ENCODE measurements around the gene CDC73. TPM values are rescaled to one million over a fixed set of nuclear protein-coding genes. Genes with fewer than 3 reads are reported as not detected.

CDC73 gene
- total and polyA plus RNA-seq, 2 of the 13 experiments (the other 11 are each of a cell fraction or from before 2014, with no cell fraction given) = 20.2 to 26.3 TPM

- peak; percentile 67 for TF ChIP-seq ZGPAT (CRISPR knock-in tag; IDR thresholded peaks at IDR 0.05)
- peak; percentile 71; the same call in 1 of the 2 replicates for TF ChIP-seq ZNF891 (CRISPR knock-in tag; IDR thresholded peaks at IDR 0.05)
- TF ChIP-seq HNRNPH1 (optimal IDR thresholded peaks at IDR 0.05; ENCODE audit: low read depth, low read length) = no peak
- TF ChIP-seq GABPA (IDR thresholded peaks at IDR 0.05; ENCODE audit: low read depth, low read length) = peak; percentile 15; the same call in 1 of the 2 replicates
- TF ChIP-seq GABPA (CRISPR knock-in tag; IDR thresholded peaks at IDR 0.05; ENCODE audit: low read depth) = no peak
- no peak for TF ChIP-seq ZNF337 (CRISPR knock-in tag; IDR thresholded peaks at IDR 0.05; ENCODE audit: borderline replicate concordance, low read depth)
- TF ChIP-seq MXI1 (IDR thresholded peaks at IDR 0.05; ENCODE audit: borderline replicate concordance, low read depth, low read length) = peak; percentile 79; the same call in 1 of the 3 replicates
- peak; percentile 94; the same call in 1 of the 2 replicates for TF ChIP-seq GLI4 (CRISPR knock-in tag; IDR thresholded peaks at IDR 0.05; ENCODE audit: borderline replicate concordance)
- TF ChIP-seq ZNF343 (CRISPR knock-in tag; IDR thresholded peaks at IDR 0.05) = peak; percentile 64; the same call in 1 of the 2 replicates
- no peak for TF ChIP-seq FIP1L1 (IDR thresholded peaks at IDR 0.05; ENCODE audit: borderline replicate concordance, insufficient read depth, low read depth, low read length)
- no peak for TF ChIP-seq SAFB2 (CRISPR knock-in tag; IDR thresholded peaks at IDR 0.05; ENCODE audit: borderline replicate concordance, low read depth)
- peak; percentile 61; the same call in 1 of the 2 replicates for TF ChIP-seq HES4 (CRISPR knock-in tag; IDR thresholded peaks at IDR 0.05; ENCODE audit: borderline replicate concordance)
- no peak for TF ChIP-seq SCMH1 (CRISPR knock-in tag; IDR thresholded peaks at IDR 0.05; ENCODE audit: borderline replicate concordance)
- TF ChIP-seq IRF2 (CRISPR knock-in tag; IDR thresholded peaks at IDR 0.05) = peak; percentile 58
- TF ChIP-seq ZNF207 (IDR thresholded peaks at IDR 0.05; ENCODE audit: borderline replicate concordance) = no peak
- 0 out of 2 replicates have a peak, but pooled peaks have one; percentile 48 for TF ChIP-seq MAZ (IDR thresholded peaks at IDR 0.05; ENCODE audit: borderline replicate concordance, low read depth, low read length)
- peak; percentile 65; the same call in 1 of the 2 replicates for TF ChIP-seq MAZ (CRISPR knock-in tag; IDR thresholded peaks at IDR 0.05; ENCODE audit: low read depth)
- no peak for TF ChIP-seq RCOR2 (CRISPR knock-in tag; IDR thresholded peaks at IDR 0.05)
- TF ChIP-seq TEAD2 (CRISPR knock-in tag; IDR thresholded peaks at IDR 0.05) = no peak
- TF ChIP-seq ZSCAN22 (CRISPR knock-in tag; IDR thresholded peaks at IDR 0.05) = no peak
- peak; percentile 65; the same call in 1 of the 2 replicates for TF ChIP-seq ZNF788 (CRISPR knock-in tag; IDR thresholded peaks at IDR 0.05; ENCODE audit: borderline replicate concordance)
- TF ChIP-seq REXO4 (CRISPR knock-in tag; IDR thresholded peaks at IDR 0.05; ENCODE audit: borderline replicate concordance) = 0 out of 2 replicates have a peak, but pooled peaks have one; percentile 54
- TF ChIP-seq ZNF761 (CRISPR knock-in tag; conservative IDR thresholded peaks at IDR 0.05) = no peak
- no peak for TF ChIP-seq FOXM1 (CRISPR knock-in tag; IDR thresholded peaks at IDR 0.05)
Measured at GRCh38 chr1:193104907-193105820, 16.7 kb upstream of the CDC73 start, which contains the start of gene GLRX2 (continued).

All from HepG2 (cell line).